GM06990 (cell line): ENCODE measurements around the gene TRIM9.

Source experiments
- DNase-seq: peaks from one replicate; pipeline ENCODE4 v3.0.0-alpha.2; 2011; ENCODE audit not compliant: insufficient read length; ENCODE audit errors: extremely low read depth
- H3K27me3 ChIP-seq: replicated peaks from 2 replicates; pipeline ENCODE4 v1.6.0; 2011; ENCODE audit warnings: low read length; ENCODE audit not compliant: control insufficient read depth, insufficient read depth
- H3K36me3 ChIP-seq: 2 replicates; pipeline ENCODE4 v1.5.1; 2011; ENCODE audit warnings: low read length; ENCODE audit not compliant: control insufficient read depth, insufficient read depth
- H3K4me3 ChIP-seq: replicated peaks from 2 replicates; pipeline ENCODE4 v1.5.1; 2011; ENCODE audit warnings: low read depth, mild to moderate bottlenecking, control low read depth, low read length
- CTCF ChIP-seq: IDR thresholded peaks from 2 replicates; pipeline ENCODE4 v1.5.1; 2011; ENCODE audit warnings: low read length, control low read depth, mild to moderate bottlenecking, inconsistent platforms; ENCODE audit not compliant: insufficient read depth, poor library complexity, severe bottlenecking

Gene TRIM9

GRCh38 chr14:51117593-51117992 is 22.7 kb upstream of the TRIM9 start:
- no peak for TF ChIP-seq CTCF
- Histone ChIP-seq H3K36me3 (no peaks in the 10 kb centered on the region), H3K4me3 (no peak overlapping the region), H3K27me3 (no peaks in the 10 kb centered on the region)
- DNase-seq, result no peak

DNA sequence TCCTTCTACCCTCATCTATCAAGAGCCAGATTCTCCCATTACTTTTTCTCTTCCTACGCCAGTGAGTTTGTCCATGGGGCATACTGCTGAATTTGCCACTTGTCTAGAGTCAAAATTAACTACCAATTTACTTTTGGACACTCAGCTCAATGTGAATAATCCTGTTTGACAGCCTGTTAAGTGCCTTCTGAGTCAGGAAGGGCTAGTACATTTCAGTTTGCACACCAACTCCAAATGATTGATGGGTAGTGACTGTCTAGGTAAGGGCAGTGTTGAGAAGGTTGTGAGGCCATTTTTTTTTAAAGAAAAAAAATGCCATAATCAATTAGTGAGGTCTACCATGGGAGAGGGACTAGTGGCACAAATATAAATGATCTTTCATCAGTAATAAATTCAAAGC is 21.8 kb upstream of the TRIM9 start:
- no peak for DNase-seq
- Histone ChIP-seq H3K27me3 (no peaks in the 10 kb centered on the region), H3K4me3 (no peak overlapping the region), H3K36me3 (no peaks in the 10 kb centered on the region)
- TF ChIP-seq CTCF, result no peak

DNA sequence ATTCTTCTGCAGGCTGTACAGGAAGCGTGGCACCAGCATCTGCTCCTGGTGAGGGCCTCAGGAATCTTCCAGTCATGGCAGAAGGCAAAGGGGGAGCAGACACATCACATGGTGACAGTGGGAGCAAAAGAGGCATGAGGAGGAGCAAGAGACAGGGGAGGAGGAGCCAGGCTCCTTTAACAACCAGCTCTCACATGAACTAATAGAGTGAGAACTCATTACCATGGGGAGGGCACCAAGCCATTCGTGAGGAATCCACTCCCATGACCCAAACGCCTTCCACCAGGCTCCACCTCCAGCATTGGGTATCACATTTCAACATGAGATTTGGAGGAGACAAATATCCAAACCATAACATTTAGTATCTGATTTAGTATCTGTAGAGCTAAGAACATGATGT is 14.7 kb upstream of the TRIM9 start:
- Histone ChIP-seq H3K36me3 (no peaks in the 10 kb centered on the region), H3K4me3 (no peak overlapping the region), H3K27me3 (no peaks in the 10 kb centered on the region; the same call in 1 of the 2 replicates)
- TF ChIP-seq CTCF, result no peak
- DNase-seq, result no peak

GRCh38 chr14:51107801-51108200 is 12.9 kb upstream of the TRIM9 start:
- Histone ChIP-seq H3K36me3 (no peaks in the 10 kb centered on the region), H3K27me3 (no peaks in the 10 kb centered on the region; the same call in 1 of the 2 replicates), H3K4me3 (no peak overlapping the region)
- TF ChIP-seq CTCF, result no peak
- DNase-seq, result no peak

DNA sequence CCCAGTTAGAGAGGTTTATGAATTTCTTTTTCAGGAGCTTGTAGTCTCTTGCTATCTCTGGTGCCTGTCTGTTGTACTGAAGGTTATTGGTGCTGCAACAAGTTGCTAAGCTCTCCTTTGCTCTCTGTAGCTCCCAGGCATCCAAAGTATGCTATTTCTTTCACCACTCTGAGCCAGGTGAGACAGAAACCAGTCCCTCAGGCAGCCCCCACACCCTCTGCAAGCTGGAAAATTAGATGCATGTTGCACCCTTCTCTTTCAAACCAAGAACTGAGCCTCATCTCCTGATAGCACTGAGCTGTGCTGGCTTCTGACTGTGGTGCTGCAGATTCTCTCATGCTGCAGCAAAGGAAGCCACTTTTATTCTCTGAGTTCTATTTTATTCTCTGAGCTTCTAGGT is 9.6 kb upstream of the TRIM9 start:
- Histone ChIP-seq H3K36me3 (no peaks in the 10 kb centered on the region), H3K4me3 (no peak overlapping the region), H3K27me3 (no peaks in the 10 kb centered on the region; the same call in 1 of the 2 replicates)
- no peak for DNase-seq
- TF ChIP-seq CTCF, result no peak

DNA sequence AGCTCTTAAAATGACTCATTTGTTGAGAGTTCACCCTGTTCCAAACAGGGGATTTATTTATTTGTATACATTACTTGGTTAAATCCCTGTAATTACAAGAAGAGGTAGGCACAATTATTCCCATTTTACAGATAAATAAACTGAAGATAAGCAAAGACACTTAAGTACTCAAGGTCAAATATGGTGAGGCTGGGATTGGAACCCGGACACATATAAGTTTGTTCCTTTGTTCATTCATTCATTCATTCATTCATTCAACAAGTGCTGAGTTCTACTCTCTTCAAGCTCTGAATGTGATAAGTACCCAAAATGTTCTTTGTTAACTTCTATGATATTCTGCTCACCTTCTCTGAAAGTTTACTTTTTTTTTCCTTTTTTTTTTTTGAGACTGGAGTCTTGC is 2.4 kb upstream of the TRIM9 start:
- no peak for TF ChIP-seq CTCF
- Histone ChIP-seq H3K36me3 (no peaks in the 10 kb centered on the region), H3K27me3 (peaks cover 6% of the 10 kb centered on the region), H3K4me3 (no peak overlapping the region)
- no peak for DNase-seq
